GM21576 (cell line): ENCODE measurements around the gene PLVAP.

Source experiments
- ATAC-seq: cut with Tn5 transposase; IDR thresholded peaks from one replicate; pipeline ENCODE4 v1.9.1; 2021; ENCODE audit warnings: mild to moderate bottlenecking, moderate library complexity; ENCODE audit not compliant: unreplicated experiment

Gene PLVAP, protein sequence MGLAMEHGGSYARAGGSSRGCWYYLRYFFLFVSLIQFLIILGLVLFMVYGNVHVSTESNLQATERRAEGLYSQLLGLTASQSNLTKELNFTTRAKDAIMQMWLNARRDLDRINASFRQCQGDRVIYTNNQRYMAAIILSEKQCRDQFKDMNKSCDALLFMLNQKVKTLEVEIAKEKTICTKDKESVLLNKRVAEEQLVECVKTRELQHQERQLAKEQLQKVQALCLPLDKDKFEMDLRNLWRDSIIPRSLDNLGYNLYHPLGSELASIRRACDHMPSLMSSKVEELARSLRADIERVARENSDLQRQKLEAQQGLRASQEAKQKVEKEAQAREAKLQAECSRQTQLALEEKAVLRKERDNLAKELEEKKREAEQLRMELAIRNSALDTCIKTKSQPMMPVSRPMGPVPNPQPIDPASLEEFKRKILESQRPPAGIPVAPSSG

DNA sequence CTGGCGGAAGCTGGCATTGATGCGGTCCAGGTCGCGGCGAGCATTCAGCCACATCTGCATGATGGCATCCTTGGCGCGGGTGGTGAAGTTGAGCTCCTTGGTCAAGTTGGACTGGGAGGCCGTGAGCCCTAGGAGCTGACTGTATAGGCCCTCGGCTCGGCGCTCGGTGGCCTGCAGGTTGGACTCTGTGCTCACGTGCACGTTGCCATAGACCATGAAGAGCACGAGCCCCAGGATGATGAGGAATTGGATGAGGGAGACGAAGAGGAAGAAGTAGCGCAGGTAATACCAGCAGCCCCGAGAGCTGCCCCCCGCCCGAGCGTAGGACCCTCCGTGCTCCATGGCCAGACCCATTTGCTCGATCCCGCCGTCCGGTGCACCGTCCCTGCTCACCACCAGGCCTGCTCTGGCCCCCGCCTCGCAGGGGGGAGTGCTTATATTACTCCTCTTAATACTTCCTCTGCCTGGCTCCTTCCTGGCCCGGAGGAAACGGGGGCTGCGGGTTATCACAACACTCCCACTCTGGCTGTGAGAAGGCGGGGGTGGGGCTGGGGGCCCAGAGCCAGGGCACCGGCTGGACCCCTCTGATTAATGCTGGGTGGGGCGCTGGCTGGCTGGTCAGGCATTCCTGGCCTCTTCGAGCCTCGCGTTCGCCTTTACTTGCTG is at the start of gene PLVAP:
Gene PLVAP (minus strand): TSS at position 408 of the 666 bp plus-strand sequence. CDS start 54 bp downstream, at position 354.
- no peak for ATAC-seq

DNA sequence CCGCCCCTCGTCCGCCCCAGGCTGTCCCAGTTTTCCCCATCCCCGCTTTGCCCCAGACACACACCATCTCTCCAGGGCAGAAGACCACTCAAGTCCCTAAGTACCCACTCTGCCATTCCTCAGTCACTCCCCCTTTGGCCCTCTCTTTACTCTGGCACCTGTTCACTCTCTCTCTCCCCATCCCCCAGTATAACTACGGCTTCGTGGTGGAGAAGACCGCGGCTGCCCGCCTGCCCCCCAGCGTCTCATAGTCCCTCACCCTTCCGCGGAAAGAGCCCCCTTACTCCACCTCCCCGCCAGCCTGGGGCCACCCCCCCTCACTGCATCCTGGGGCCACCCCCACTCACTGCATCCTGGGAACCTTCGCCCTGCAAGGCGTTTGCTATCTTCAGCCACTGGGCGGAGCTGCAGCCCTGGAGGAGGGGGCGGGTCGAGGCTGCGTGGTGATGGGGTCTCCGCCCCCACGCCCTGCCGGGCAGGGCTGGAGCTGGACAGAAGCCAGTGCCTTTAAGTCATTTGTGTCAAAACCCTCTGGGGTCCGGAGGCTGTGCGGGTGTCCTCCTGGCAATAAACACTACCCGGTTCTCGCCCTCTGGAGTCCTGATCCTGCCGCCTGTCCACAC is 47.7 kb upstream of the PLVAP start:
- no peak for ATAC-seq

DNA sequence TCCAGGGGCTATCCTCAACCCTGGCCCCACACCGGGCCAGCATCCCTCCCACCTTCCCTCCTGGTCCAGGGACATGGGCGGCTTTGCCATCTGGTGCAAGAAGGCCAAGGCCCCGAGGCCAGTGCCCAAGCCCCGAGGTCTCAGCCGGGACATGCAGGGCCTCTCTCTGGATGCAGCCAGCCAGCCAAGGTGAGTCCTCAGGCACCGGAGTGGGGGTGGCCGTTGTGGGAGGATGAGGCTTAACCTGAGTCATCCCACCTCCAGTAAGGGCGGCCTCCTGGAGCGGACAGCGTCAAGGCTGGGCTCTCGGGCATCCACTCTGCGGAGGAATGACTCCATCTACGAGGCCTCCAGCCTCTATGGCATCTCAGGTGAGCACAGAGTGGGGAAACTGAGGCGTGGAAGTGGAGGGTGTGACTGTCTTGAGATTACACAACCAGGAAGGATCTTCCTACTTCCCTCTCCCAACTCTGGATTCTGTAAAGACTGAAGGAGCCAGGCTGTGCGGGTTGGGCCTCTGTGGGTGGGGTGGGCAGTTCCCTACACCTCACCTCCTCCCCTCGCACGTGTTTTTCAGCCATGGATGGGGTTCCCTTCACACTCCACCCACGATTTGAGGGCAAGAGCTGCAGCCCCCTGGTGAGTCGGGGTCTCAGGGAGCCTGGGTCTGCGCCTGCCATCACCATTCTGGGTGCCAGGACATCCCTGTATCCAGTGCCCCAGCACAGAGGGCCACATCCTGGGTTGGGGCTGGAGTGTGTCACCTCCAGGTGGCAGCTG is 46.5 kb upstream of the PLVAP start:
- ATAC-seq = no peak

DNA sequence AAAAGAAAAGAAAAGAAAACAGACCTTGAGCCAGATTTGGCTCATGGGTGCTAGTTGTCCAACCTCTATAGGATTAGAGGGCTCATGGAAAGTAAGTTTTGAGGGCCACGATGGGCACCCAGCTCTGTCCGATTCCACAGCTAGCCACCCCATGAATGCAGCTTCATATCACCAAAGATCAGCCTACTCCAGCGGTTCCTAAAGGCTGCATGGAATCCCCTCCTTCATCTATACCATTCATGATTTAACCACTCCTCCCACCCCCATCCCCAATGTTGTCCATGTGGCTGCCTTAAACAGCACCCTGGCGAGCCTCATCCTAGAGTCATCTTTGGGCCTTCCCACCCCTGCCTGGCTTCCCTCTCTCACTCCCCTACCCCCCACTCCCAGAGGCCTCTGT is 44.8 kb upstream of the PLVAP start:
- ATAC-seq = no peak

- peak; percentile 30 for ATAC-seq
Observed at GRCh38 chr19:17420475-17420924, 43.4 kb upstream of the PLVAP start.

DNA sequence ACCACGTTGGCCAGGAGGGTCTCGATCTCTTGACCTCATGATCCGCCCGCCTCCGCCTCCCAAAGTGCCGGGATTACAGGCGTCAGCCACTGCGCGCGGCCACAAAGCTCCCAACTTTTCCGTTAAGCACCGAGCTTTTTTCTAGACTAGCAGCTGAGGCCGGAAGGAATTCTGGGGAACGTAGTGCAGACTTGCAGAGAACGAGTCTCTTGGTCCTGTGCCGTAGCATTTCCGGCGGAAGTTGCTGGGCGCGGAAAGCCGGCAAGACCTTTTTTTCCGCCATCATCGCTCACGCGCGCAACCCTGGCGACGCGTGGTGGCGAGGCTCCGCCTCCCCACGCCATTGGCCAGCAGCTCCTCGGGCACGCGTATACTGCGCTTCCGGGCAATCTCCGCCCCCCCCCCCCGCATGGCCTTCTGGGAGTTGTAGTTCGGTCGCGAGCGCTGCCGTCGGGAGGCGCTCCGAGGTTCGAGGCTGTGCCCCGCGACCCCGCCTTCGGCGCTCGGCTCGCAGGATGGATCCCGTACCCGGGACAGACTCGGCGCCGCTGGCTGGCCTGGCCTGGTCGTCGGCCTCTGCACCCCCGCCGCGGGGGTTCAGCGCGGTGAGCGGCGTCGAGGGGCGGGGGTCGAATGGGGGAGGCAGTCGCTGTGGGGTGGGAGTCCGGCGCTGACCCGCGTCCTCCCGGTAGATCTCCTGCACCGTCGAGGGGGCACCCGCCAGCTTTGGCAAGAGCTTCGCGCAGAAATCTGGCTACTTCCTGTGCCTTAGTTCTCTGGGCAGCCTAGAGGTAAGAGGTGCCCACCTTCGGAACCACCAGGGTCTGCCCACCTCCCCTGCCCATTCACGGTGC is 42.7 kb upstream of the PLVAP start, which contains the start of gene MVB12A:
Gene MVB12A (plus strand): TSS at position 427 of the 854 bp plus-strand sequence. CDS start 89 bp downstream, at position 516.
- peak; percentile 81 for ATAC-seq

DNA sequence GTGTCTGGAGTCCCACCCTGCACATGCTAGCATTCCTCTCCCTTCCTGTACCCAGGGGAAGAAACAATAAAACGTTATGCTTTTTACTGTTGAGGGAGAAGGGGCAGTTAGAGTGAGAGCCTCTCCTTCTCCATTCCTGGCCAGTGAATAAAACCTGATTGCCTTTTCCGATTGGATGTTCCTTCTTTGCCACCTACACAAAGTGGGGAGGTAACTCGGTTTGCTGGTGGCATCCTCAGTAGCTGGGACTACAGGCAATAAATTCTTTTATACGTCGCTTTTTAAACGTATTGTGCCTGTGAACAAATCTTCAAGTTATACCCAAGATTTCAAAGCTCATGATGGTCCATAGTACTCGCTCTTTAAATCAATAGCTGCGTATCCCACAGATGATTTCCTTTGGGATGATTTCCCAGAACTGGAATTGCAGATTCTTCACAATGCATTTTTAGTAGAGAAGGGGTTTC is 42.0 kb upstream of the PLVAP start:
- ATAC-seq = no peak

DNA sequence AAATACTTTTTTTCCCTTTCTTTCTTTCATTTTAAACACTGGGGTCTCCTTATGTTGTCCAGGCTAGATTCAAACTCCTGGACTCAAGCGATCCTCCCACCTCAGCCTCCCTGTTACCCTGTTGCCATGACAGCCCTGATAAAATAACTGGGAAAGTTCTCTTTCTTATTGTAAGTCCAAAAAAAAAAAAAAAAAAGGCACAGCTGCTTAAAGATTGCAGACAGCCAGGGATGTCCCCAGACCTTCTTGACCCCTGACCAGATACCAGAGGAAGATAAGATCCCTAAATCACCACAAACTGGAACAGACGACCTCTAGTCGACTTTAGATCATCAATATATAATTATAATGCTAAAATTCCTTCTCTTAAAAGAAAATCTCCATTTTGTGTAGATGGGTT is 41.6 kb upstream of the PLVAP start:
- no peak for ATAC-seq

- ATAC-seq = no peak
Observed at GRCh38 chr19:17415121-17415520, 38.0 kb upstream of the PLVAP start.

GRCh38 chr19:17414097-17414496 is 37.0 kb upstream of the PLVAP start:
- no peak for ATAC-seq

GRCh38 chr19:17411801-17412200 is 34.7 kb upstream of the PLVAP start:
- no peak for ATAC-seq

- no peak for ATAC-seq
Observed at GRCh38 chr19:17409990-17410389, 32.8 kb upstream of the PLVAP start.

GRCh38 chr19:17406887-17407196 is 29.7 kb upstream of the PLVAP start:
- no peak for ATAC-seq

- ATAC-seq = no peak
Observed at GRCh38 chr19:17406046-17406886, 29.1 kb upstream of the PLVAP start.

GRCh38 chr19:17405250-17406045 is 28.3 kb upstream of the PLVAP start, which contains the start of gene BST2:
Gene BST2 (minus strand): TSS chr19:17405630. CDS start chr19:17405575, 55 bp downstream.
- peak; percentile 81 for ATAC-seq

DNA sequence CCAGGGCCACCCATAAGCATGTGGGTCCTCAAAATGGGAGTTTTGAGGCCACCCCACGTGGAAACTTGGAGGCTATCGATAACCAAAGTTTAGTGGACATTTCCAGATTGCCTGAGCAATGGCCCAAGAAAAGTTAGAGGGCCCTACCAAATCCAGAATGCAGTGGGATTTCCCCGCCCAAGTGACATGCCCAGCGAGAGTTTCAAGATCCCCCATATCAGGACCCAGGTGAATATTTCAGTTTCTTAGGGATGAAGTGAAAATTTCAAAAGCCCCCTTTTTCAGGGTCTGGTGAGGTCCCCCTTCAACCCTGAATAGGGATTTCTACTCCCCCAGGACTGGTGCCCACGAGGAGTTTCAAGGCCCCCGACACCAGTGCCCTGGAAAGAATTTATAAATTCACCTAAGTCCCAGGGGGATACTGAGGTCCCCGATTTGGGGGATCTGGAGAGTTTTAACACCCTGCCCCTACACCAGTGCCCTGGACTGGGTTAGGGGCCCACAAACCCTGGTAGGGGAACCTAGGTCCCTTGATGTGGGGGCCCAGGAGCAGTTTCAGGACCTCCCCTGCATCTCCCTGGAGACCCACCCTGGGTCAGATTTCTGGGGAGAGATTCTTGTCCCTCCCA is 27.6 kb upstream of the PLVAP start:
- ATAC-seq = peak; percentile 9

GRCh38 chr19:17404015-17404414 is 26.9 kb upstream of the PLVAP start:
- no peak for ATAC-seq
